HG03159 (cell line): ENCODE measurements around the gene LRBA.
"Not testable (repeated sequence)": the region's sequence is repeated elsewhere in the genome, so short reads cannot be mapped to it uniquely, and the experiment has no call there.

Source experiments
- ATAC-seq: cut with Tn5 transposase; IDR thresholded peaks from one replicate; pipeline ENCODE4 v1.9.1; 2021; ENCODE audit warnings: mild to moderate bottlenecking, moderate library complexity; ENCODE audit not compliant: unreplicated experiment

Gene LRBA

GRCh38 chr4:150949342-150949741 is 65.7 kb downstream of the LRBA start:
- ATAC-seq: no peak

DNA sequence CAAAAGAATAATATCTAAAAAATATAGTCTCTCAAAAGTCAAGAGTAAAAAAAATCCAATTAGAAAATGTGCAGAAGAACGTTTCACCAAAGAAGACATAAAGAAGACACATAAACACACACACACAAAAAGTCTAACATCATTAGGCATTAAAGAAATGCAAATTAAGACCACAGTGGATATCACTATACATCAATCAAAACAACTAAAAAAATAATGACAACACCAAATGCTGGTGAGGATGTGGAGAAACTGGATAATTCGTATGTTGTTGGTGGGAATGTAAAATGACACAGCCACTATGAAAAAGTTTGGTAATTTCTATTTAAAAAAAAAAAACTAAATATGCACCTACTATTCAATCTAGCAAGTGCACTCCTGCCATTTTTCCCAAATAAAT is 66.4 kb downstream of the LRBA start:
- no peak for ATAC-seq

- ATAC-seq: no peak
These were observed 67.0 kb downstream of the LRBA start for GRCh38 chr4:150948074-150948473.

- no peak for ATAC-seq
These were observed 70.4 kb downstream of the LRBA start for GRCh38 chr4:150944660-150945059.

DNA sequence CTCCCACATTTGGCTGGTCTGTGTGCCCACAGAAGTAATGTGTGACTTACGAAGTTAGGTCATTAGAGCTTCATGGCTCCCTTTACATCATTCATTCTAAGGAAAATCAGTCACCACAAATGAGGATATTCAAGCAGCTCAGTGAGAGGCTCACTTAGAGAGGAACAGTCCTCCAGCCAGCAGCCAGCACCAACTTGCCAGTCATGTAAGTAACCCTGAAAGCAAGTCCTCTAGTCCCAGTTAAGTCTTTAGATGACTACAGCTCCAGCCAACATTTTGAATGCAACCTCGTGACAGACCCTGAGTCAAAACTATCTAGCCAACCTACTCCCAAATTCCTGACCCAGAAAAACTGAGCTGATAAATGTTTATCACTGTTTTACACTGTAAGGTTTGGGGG is 71.3 kb downstream of the LRBA start:
- no peak for ATAC-seq

- ATAC-seq: no peak
These were observed 72.0 kb downstream of the LRBA start for GRCh38 chr4:150943126-150943525.

- ATAC-seq: no peak
These were observed 72.5 kb downstream of the LRBA start for GRCh38 chr4:150942539-150942938.

- no peak for ATAC-seq
These were observed 75.0 kb downstream of the LRBA start for GRCh38 chr4:150940123-150940522.

DNA sequence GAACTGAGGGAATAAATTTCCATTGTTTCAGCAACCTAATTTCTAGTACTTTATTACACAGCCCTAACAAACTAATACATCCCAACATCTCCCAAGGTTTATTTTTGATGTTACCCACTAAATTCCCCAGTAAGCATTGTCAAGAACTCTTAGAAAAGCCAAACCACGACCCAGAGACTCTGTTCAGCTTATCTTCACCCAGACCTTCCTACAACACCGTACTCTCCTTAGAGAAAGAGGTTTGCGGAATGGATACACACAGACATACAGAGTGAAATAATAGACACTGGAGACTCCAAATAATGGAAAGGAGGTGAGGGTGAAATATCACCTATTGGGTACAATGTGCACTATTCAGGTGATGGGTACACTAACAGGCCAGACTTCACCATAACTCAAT is 75.6 kb downstream of the LRBA start:
- ATAC-seq: no peak

- ATAC-seq: no peak
These were observed 76.1 kb downstream of the LRBA start for GRCh38 chr4:150938873-150939499.

DNA sequence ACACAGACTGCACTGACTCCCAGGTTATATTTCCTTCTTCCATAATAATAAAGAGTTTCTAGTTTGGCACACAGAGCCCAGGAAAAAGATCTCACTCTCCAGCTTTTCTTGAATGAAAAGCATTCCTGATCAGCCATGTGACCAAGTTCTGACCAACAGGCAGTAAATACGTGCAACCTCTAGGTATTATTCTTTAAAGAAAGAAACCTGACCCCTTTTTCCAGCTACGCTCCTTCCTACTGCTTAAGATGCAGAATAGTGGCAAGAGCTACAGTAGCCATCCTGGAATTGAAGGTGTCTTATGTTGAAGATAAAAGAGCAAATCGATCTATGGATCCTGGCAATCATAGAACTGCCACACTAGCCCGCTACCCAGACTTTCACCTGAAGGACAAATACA is 76.7 kb downstream of the LRBA start:
- ATAC-seq: no peak

DNA sequence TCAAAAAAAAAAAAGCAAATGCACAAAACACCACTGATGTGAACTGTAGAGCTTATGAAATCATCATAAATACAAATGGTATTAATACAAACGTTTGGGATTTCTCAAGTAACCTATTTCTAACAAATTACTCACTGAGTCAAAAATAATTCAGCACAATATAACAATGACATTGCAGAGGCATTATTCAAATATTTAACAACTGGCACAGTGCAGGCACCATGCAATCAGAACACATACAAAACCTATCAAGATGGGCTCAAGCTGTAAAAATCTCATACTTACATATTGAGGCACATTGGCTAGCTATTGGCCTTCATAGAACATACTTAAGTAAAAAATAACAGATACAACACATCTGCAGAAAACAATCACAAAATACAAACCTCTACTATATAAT is 81.1 kb downstream of the LRBA start:
- ATAC-seq: no peak

- ATAC-seq: no peak
These were observed 83.3 kb downstream of the LRBA start for GRCh38 chr4:150931796-150932195.

GRCh38 chr4:150931005-150931404 is 84.1 kb downstream of the LRBA start:
- no peak for ATAC-seq

GRCh38 chr4:150923945-150924344 is 91.1 kb downstream of the LRBA start:
- ATAC-seq: no peak

DNA sequence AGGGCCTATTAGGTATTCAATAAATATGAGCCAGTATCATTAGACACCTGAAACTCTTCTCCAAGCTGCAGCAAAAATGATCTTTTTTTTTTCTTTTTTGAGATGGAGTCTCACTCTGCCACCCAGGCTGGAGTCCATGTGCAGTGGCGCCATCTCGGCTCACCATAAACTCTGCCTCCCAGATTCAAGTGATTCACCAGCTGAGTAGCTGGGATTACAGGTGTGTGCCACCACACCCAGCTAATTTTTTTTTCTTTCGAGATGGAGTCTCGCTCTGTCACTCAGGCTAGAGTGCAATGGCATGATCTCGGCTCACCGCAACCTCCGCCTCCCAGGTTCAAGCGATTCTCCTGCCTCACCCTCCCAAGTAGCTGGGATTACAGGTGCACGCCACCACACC is 93.6 kb downstream of the LRBA start:
- not testable (repeated sequence) for ATAC-seq

GRCh38 chr4:150918562-150918961 is 96.5 kb downstream of the LRBA start:
- ATAC-seq: not testable (repeated sequence)

DNA sequence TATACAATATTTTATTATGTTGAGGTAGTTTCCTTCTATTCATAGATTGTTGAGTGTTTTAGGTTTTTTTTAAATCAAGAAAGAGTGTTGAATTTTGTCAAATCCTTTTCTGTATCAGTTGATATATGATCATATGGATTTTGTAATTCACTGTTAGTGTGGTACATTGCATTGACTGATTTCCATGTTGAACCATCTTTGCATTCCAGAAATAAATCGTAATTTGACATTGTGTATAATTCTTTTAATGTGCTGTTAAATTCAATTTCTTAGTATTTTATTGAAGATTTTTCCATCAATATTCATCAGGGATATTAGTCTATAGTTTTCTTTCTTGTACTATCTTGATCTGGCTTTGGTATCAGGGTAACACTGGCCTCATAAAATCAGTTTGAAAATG is 103.8 kb downstream of the LRBA start:
- no peak for ATAC-seq

DNA sequence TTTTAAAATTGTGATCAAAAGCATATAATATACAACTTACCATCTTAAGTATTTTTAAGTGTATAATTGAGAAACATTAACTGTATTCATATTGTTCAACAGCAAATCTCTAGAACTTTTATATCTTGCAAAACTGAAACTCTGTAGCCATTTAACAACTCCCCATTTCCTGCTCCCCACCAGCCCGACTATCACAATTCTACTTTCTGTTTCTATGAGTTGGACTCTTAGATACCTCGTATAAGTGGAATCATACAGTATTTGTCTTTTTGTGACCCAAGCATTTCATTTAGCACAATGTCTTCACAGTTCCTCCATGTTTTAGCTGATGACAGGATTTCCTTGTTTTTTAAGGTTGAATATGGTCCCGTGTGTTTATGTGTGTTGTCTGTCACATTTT is 106.0 kb downstream of the LRBA start:
- ATAC-seq: no peak

- ATAC-seq: no peak
These were observed 108.0 kb downstream of the LRBA start for GRCh38 chr4:150906987-150907633.

GRCh38 chr4:150904671-150905070 is 110.4 kb downstream of the LRBA start:
- ATAC-seq: no peak

DNA sequence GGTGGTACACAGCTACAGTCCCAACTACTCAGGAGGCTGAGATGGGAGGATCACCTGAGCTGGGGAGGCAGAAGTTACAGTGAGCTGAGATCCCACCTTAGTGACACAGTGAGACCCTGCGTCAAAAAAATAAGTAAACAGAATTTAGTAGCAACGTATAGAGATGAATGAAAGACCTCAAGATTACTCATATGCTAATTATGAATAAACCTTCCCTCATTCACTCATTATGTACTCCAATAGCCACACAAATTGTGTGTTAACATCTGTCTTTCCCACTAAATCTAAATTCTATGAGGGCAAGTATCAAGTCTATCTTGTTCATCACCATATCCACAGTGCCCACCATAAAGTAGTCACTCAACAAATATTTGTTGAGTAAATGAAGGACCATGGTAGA is 111.5 kb downstream of the LRBA start:
- no peak for ATAC-seq

DNA sequence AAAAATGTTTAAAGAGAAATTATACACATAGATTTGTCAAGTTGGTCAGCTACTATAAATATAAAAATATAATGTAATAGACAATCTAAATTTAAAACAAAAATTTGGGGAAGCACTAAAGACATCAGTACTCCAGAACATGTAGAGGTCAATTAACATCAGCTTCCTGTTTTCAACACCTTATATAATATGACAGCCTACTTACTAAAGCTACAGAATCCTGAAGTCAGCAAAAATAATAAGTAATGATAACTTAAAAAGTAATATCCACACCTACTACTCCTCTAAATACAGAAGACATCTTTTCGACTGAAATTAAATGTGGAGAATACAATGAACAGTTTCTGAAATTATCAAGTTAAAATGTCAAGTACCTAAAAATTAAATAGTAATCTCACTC is 118.6 kb downstream of the LRBA start:
- no peak for ATAC-seq
